ENCODE measurements around the gene PGRMC2.

Gene PGRMC2, protein sequence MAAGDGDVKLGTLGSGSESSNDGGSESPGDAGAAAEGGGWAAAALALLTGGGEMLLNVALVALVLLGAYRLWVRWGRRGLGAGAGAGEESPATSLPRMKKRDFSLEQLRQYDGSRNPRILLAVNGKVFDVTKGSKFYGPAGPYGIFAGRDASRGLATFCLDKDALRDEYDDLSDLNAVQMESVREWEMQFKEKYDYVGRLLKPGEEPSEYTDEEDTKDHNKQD

DNA sequence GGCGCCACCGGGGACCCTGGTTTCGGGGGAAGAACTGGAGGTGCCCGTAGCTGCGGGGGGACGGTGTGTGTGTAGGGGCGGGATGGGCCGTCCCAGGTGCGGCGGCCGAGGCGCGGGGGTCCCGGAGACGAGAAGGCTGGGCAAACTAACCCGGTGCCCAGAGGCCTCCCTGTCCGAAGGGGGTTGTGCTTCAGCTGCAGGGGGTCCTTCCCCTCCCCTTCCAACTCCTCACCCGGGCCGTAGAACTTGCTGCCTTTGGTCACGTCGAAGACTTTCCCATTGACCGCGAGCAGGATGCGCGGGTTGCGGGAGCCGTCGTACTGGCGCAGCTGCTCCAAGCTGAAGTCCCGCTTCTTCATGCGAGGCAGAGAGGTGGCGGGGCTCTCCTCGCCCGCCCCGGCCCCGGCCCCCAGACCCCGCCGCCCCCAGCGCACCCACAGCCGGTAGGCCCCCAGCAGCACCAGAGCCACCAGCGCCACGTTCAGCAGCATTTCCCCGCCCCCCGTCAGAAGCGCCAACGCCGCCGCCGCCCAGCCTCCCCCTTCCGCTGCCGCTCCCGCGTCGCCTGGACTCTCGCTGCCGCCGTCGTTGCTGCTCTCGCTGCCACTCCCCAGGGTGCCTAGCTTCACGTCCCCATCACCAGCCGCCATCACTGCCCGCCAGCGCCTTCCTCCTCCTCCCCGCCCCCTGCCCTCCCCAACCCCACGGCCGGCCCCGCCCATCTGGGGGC is at the start of gene PGRMC2:
PGRMC2 (minus strand) TSS at position 673 of the 730 bp plus-strand sequence; CDS start at position 650, 23 bp downstream.
- DNase-seq (ENCODE audit: low read depth): no peak

DNA sequence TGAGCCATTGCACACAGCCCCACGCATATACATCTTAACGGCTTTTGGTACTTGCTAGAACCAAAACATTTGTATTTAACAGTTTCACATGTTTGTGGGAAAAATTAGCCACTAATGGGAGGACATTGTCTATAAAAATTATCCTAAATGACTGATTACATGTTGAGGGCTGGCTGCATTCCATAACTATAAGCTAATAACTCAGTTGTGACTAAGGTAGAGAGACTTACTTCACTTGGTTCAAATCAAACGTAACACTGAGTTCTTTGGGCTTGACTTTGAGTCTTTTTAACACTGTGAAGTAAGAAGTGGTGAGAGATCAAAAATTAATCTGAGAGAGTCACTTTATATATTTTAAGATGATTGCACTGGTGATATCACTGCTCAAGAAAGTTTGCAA is 47.9 kb upstream of the PGRMC2 start:
- DNase-seq (ENCODE audit: low read depth): no peak

DNA sequence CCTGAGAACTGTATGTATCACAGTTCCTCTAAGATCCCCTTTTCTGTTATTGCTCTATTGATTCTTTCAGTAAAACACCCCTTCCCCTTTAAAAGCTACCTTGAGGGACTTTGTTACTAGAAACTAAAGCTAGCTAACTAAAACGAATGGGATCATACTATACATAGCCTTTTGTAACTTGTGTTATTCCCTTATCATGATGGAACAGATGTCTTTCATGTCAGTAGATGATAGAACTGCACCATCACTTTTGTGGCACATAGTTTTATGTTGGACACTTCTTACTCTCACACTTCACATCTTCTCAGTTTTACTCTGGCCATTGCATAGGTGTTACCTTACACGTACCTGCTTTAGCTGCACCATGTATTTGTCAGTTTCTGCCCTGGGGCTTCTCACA is 46.6 kb upstream of the PGRMC2 start:
- no peak for DNase-seq (ENCODE audit: low read depth)

DNA sequence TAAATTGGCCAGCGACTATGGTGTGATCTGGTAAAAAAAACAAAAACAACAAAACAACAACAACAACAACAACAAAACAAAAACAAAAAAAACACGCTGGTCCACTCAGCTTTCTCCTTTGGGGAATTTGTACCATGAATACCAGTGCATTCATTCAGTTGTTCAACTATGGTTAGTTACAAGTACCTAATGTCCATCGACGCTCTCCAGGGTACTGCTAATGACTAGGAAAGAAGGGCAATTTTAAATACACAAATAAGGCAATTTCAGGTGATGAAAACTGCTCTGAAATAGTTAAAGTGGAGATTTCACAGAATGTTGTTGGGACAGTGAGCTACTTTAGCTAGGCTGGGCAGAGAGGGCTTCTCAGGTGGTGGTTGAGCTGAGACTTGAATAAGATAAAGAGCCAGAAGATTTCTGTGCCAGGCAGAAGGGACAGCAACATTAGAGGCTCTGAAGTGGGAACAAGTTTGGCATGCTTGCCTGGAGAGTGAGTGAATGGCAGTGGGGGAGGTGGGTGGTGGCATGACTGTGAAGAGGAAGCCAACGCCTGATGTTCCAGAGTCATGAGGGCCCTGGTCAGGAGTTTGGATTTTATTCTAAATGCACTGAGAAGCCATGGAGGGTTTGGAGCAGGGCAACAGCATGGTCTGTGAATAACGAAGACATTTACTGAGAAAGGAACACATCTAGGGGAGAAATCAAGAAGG is 45.9 kb upstream of the PGRMC2 start:
- no peak for DNase-seq (ENCODE audit: low read depth)

DNA sequence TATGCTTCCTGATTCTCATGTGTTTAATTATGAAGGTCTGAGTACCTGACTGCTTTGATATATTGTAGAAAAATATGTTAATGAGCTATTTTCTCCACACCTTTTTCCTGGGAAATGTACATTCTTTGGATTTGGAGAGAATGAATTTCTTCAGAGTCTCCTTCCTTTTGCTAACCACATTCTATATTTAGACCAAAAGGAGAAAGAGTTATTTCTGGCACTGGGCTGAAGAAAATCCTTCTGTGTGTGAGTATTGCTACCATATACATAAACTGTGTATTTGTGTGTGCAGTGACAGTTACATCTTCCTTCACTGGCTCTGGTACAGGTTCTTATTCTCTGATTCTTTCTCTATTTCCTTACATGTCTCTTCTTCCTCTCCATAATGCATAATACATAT is 44.5 kb upstream of the PGRMC2 start:
- DNase-seq (ENCODE audit: low read depth): no peak

DNA sequence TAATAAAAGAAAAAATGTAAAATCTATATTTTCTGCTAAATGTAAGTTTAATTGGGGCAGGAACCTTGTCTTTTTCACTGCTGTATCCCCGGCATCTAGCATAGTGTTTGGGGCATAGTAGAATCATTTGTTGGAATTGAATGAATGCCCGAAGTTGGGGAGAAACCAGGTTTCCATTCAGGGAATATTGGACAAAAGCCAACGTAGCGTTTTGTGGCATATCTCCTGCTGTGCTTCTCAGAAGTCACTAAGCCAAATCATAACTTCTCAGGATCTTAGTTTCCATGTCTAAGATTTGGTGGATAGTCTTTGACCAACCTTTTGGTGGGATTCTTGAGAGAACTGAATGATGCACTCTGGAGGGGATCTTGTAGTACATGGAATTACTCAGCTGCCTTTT is 42.0 kb upstream of the PGRMC2 start:
- DNase-seq (ENCODE audit: low read depth): no peak

DNA sequence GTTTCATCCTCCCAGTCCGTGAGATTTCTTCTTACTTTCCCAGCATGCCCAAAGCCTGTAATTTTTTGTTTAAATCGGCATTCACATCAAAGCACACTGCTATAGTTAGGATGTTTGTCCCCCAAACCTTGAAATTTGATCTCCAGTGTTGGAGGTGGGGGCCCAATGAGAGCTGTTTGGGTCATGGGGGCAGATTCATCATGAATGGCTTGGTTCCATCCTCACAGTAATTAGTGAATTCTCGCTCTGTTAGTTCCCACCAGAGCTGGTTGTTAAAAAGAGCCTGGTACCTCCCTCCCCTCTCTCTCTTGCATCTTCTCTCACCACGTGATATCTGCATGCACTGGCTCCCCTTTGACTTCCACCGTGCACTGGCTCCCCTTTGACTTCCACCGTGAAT is 40.5 kb upstream of the PGRMC2 start:
- no peak for DNase-seq (ENCODE audit: low read depth)

DNA sequence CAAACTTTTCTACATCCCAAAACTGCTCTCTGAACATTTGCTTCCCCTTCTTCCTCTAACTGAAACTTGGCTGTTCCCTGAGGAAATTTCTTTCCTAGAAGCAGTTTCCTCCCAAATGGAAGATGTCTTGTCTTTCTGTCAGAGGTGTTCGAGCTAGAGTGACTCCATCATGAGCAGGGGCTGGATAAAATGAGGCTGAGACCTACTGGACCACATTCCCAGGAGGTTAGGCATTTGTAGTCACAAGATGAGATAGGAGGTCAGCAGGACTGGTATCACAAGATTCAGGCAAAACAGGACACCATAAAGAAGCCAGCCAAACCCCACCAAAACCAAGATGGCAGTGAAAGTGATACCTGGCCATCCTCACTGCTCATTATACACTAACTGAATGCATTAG is 35.8 kb upstream of the PGRMC2 start:
- DNase-seq (ENCODE audit: low read depth): no peak

DNA sequence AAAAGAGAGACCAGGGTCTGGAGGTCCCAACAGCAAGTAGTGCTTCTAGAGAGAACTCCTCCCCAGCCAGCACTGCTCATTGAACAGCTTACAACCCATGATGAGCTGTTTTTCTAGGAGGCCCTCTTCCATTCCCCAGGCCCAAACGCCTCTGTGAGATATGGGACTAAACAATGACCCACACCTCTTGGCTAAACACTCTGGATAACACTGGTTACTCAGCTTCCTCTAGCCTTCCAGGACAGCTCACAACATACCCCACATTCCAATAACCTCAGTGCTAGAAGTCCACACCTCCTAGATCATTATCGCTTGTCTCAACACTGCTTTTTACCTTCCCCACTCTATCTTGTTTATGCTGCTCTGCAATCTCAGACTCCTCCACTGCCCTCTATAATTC is 35.4 kb upstream of the PGRMC2 start:
- DNase-seq (ENCODE audit: low read depth): peak; percentile 83

DNA sequence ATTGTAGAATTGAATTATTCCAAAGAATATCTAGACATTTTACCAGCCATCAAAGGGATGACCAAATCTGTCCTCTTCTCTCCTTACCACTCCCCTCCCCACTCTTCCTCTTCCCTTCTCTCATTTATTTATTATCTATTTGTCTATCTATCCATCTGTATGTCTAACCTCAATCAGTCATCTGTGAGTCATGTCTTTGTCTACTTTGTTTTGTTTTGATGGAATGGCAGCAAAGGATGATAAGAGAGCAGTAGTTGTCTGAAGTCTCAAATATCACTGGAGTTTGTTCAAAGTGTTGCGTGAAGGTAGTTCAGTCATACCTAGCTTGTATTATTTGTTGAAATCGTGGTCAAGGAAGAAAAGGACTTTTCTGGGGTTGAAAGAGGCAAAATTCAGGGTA is 34.7 kb upstream of the PGRMC2 start:
- DNase-seq (ENCODE audit: low read depth): no peak

DNA sequence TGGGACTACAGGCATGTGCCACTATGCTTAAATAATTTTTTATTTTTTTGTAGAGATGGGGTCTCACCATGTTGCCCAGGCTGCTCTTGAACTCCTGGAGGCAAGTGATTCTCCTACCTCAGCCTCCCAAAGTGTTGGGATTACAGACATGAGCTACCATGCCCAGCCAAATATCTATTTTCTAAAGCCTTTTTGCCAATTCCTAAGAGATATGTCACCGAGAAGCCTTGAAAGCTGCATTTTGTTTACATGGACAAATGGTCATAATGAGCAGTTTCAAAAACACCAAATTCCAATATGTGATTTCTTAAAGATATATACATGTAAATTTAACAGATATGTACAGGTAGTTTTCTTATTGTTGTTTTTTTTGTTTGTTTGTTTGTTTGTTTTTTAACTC is 33.0 kb upstream of the PGRMC2 start:
- no peak for DNase-seq (ENCODE audit: low read depth)

DNA sequence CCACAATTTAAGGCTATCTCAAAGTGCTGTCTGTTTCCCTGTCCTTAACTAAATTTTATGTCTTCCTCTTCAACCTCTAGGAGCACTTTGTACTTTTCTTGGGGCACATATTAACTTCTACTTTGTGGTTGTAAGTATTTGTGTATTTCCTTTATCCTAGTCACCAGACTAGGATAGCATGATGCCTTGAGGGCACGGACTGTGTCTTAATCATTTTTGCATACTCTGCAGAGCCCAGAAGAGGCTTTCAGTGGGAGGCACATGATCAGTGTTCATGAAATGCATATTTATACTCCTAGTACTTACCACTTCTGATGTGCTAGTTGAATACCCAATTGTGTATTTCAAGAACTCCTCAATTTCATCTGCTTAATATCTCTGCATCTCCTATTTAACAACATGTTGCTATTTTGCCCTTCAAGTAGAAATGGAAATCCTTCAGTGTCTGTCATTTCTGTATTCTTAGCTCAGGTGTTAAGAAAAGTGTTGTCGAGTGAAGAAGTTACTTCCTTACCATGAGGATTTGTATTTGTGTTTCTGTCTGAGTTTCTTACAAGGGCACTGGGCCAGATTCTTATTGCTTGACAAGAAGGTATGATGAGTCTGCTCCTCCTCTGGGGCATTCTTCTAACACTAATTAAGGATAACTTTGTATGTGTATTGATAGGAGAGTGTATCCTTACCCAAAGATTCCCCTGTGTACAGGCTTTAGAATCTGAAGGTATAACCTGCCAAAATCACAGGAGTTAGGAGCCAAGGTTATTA is 28.3 kb upstream of the PGRMC2 start:
- no peak for DNase-seq (ENCODE audit: low read depth)

DNA sequence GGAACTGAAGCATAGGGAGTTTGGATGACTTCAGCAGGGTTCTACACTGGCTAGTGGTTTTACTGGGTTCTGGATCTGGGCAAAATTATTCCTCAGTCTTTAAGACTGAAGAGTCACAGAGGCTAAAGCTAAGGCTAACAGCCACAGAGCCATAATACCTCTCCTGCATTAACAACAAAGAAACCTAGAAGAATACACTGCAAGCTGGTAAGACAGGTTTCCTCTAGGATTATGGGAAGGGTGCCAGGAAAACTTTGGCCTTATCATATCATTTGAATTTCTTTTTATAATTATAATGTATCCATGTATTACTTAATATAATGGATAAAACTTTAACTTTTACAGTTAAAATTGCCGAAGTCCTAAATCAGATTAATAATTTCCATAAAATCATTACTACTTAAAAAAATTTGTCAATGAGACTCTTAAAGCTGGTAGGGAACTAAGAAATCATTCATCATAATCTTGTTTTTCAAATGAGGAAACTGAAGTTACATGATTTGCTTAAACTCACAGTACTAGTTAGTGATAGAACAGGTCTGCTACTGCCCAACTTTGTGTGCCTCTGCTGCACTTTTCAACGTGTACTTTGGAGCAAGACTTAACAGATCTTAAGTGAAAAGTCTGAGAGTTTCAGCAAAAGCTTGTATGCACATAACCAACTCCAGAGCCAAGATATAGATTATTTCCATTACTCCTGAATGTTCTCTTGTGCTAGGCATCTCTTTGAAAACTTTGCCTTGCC is 24.2 kb upstream of the PGRMC2 start:
- DNase-seq (ENCODE audit: low read depth): no peak

DNA sequence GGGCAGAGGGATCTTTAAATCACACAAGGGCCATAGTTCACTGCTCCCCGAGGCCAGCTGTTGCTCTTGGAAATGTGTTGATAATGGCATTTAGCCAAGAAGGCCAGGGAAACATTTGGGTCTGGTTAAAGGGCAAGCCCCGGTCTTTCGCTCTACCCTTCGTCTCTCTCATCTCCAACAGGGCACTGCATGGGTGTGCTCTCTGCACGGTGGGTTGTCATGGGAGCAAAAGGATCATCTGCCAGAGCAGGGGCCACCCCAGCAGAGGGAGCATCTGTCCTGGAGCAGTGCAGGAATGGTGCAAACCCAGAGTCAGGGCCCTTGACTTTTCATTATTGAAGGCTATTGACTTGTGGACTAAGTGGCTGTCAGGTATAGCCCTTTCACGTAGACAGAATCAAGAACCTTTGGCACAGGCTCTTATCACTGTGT is 22.7 kb upstream of the PGRMC2 start:
- DNase-seq (ENCODE audit: low read depth): no peak

DNA sequence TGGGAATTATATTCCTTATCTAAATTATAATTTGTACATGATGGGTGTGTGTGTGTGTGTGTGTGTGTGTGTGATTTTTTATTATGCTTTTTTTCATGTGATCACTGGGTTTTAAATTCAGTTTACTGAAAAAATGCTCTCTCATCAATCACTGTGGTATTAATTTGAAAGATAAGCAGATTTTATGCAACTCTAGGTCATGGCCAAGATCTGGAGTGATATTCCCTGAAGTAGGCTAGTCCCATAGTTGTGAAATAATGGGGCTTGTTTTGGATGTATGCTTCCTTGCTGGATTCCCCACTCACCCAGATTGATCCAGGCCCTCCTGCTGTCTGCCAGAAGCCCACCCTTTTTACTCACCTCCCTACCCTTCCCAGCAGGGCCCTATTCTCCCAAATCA is 22.0 kb upstream of the PGRMC2 start:
- DNase-seq (ENCODE audit: low read depth): no peak

DNA sequence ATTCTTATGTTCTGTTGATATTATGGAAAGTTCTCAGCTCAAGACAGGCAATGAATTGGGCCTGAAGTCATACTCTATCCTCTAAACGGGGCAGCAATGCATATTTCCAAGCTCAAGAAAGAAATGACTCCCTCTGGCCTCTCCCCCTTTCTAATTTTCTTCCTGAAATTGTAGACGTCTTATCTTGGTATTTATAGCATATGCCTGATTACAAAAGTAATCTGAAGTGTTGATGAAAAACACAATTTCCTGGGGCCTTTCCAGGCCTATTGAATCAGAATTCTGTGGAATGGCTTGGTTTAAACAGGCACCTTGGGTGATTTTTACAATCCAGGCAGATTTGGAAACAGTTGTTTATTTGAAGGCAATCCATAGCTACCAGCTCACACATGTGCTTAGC is 21.4 kb upstream of the PGRMC2 start:
- no peak for DNase-seq (ENCODE audit: low read depth)

DNA sequence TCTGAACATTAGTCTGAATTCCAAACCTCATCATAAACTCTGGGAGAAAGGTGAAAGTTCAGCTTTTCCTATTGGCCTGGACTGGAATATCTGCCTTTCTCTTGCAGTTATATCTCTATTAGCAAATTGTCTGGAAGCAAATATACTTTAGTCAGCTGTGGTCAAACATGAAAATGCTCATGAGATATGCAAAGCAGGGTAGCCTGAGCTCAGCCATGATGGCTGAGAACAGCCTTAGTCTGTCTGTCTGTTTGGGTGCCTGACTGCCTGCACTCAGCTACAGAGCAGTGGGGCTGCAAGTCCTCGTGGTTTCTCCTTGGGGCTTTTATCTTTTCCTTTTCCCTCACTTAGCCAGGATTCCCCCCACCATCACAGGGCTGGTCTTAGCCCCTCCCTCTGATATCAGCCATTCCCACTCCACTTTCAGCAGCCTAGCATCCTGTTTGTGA is 19.5 kb upstream of the PGRMC2 start:
- DNase-seq (ENCODE audit: low read depth): no peak

DNA sequence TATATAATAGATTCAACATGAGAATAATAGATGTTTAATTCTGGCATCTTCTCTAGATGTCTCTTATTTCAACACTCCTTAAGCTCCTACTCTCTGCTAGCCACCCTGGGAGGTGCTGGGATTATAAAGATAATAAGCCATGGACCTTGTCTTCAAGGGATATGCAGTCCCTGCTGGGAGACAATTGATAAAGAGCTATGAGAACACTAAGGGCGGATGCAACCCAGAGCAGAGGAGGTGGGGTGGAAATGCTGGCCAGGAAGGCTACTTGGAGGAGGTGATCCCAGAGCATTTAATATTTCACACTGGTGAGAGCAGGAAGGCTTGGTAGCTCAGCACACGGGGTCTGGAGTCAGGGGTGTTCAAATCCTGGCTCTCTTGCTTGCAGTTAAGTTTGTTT is 18.3 kb upstream of the PGRMC2 start:
- DNase-seq (ENCODE audit: low read depth): no peak

DNA sequence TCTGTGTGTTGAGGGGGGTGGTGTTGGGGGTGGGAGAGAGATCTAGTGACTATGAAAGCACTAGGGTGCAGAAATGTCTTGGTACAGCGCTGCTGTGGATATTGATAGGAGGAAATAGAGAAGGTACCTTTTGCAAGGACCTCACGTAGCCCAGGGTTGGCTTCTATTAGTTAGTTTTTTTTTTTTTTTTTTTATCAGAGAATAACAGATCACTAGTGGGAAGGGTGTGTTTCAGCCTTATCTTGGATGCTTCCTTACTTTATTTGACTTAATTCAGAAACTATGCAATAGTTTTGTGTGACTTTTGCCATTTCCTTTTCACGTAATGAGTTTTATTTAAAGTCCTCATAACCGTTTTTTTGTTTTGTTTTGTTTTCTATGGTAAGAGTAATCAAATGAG is 16.4 kb upstream of the PGRMC2 start:
- DNase-seq (ENCODE audit: low read depth): no peak

DNA sequence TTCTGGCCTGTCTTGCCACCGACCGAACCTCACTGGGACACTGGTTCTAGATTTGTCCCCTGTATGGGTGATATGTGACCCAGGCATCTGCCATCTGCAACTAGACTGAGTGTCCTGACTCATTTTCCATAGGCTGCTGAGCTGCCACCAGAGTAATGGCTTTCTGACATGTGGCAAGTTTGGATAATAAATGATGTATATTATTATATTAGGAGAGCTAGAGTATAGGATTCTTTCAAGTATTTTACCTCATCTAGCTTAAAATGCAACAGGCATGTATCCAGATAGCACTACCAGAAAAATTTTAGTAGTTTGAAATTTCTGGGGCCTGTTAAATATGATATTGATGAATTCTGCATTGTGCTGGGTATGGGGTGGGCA is 15.8 kb upstream of the PGRMC2 start:
- no peak for DNase-seq (ENCODE audit: low read depth)

DNA sequence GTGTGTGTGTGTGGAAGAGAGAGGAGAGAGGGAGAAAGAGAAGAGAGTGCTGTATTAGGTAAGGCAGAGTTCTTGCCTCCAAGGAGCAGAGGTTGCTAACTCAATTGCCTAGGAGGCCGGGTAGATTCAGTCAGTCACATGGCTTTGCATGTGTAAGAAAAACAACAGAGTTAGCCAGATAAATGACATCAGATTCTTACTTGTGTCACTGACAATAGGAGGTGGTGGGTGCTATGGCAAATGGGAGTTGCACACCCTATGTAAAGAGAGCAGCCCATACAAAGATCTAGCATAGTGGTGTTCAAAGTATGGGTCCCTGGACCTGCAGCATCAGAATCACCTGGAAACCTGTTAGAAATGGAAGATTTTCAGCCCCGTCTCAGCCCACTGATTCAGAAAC is 14.4 kb upstream of the PGRMC2 start:
- no peak for DNase-seq (ENCODE audit: low read depth)

DNA sequence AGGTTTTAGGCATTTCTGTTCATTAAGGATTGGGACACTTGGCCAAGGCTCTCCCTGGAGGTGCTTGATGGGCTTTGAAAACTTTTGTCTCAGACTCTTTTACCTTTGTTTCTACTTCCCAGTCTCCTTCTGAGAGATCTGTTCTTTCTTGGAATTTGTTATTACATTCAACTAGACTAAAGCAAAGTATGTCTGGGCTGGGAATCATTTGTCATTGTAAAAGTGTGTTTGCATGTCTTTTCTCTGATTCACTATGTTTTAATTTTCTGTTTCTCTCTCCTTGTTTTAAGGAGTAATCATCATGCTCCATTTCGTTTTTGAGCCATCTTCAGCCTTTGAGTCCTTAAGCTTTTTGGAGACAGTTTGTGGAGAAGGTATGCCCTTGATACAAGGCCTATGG is 12.2 kb upstream of the PGRMC2 start:
- DNase-seq (ENCODE audit: low read depth): no peak
